ENCODE results near the gene TBCB. TPM values are rescaled to one million over a fixed set of nuclear protein-coding genes. Genes with fewer than 3 reads are reported as not detected.
A peak's percentile ranks its signal among the peaks of the same experiment; 100 is the strongest.
"Not testable (repeated sequence)": the region's sequence is repeated elsewhere in the genome, so short reads cannot be mapped to it uniquely, and the experiment has no call there.

Gene TBCB
- total and polyA plus RNA-seq, 2 donors (not counting 3 experiments of a cell fraction or from before 2014, with no cell fraction given), result 178 to 363 TPM

GRCh38 chr19:36128392-36128736, 13.1 kb downstream of the TBCB start:
- H3K4me3 ChIP-seq (replicated peaks in 1 of 3; ENCODE audit: insufficient read depth in 1 of 3, low read depth in 1 of 3, low read length in 3 of 3), result peak overlapping the region; percentile 23 to 55 (median 31)
- H3K27me3 ChIP-seq (ENCODE audit: control insufficient read depth in 2 of 2, insufficient read depth in 2 of 2, low read length in 2 of 2), result no peaks in the 10 kb centered on the region
- H3K9ac ChIP-seq (replicated peaks; ENCODE audit: extremely low read depth, insufficient read depth, low read length), result peak overlapping the region; percentile 57
- H3K4me2 ChIP-seq (ENCODE audit: insufficient read depth, low read length), result peak overlapping the region; percentile 63
- dilution Hi-C loops (cut with MboI; ENCODE audit: extremely low pct_ligation_motif_present, low sequenced_read_pairs) (no loop called here), intact Hi-C loops (cut with micrococcal nuclease) (loop anchor here (1.0 to 5.0 kb wide), 4 partner anchors 12 to 644 kb away; partner anchors contain the start of genes CAPNS1, COX7A1 and ZNF850)
- H3K79me2 ChIP-seq (ENCODE audit: control insufficient read depth, insufficient read depth, low read length), result no peaks in the 10 kb centered on the region
- no peaks in the 10 kb centered on the region for H3K9me1 ChIP-seq (replicated peaks; ENCODE audit: control insufficient read depth, extremely low read depth, insufficient read depth, low read length)
- peak overlapping the region; percentile 62 for H3K27ac ChIP-seq (ENCODE audit: insufficient read depth, low read depth, low read length)
- H3K9me3 ChIP-seq (replicated peaks; ENCODE audit: control insufficient read depth, insufficient read depth, low read length), result no peaks in the 10 kb centered on the region
- CTCF ChIA-PET, result interaction anchor here (0.6 to 4.8 kb wide), 21 partner anchors 8 to 119 kb away, joined by 3 to 126 read pairs (median 6); partner anchors contain the start of genes CAPNS1, COX7A1, POLR2I and SYNE4
- peak overlapping the region; percentile 37 for H2AFZ ChIP-seq (ENCODE audit: low read depth, low read length)
- peaks cover 4 to 6% of the 10 kb centered on the region in 2 experiments for H3K36me3 ChIP-seq (ENCODE audit: control insufficient read depth in 2 of 2, extremely low read depth in 1 of 2, insufficient read depth in 2 of 2, low read length in 2 of 2)
- POLR2A ChIA-PET, result interaction anchor here (0.9 to 2.1 kb wide), 7 partner anchors 9 to 87 kb away, joined by 3 to 10 read pairs (median 3); partner anchors contain the start of genes CAPNS1, POLR2I, TBCB and ZNF146
- DNase-seq (ENCODE audit: low read depth, low spot score) (no peak), FAIRE-seq (no peak)
- peaks cover 11% of the 10 kb centered on the region for H3K4me1 ChIP-seq (ENCODE audit: control insufficient read depth, extremely low read depth, insufficient read depth, low read length)
- BruUV-seq (replicated peaks), result no TSS peak
- no peak for TF ChIP-seq MYC (IDR thresholded peaks at IDR 0.05; ENCODE audit: low read depth, low read length)
- TF ChIP-seq MAX (IDR thresholded peaks at IDR 0.05; ENCODE audit: insufficient read depth, insufficient read length), result no peak
- no peak for TF ChIP-seq FOS (IDR thresholded peaks at IDR 0.05; ENCODE audit: borderline replicate concordance, insufficient read depth, low read length)
- no peaks in the 10 kb centered on the region for H4K20me1 ChIP-seq (replicated peaks; ENCODE audit: control insufficient read depth, extremely low read depth, insufficient read depth, low read length)

- H2AFZ ChIP-seq (ENCODE audit: low read depth, low read length); H3K79me2 ChIP-seq (ENCODE audit: control insufficient read depth, insufficient read depth, low read length); H3K27ac ChIP-seq (ENCODE audit: insufficient read depth, low read depth, low read length); intact Hi-C loops (cut with micrococcal nuclease); H3K4me3 ChIP-seq (replicated peaks in 1 of 3; ENCODE audit: insufficient read depth in 1 of 3, low read depth in 1 of 3, low read length in 3 of 3); H3K27me3 ChIP-seq (ENCODE audit: control insufficient read depth in 2 of 2, insufficient read depth in 2 of 2, low read length in 2 of 2); H4K20me1 ChIP-seq (replicated peaks; ENCODE audit: control insufficient read depth, extremely low read depth, insufficient read depth, low read length); BruUV-seq (replicated peaks); H3K9me3 ChIP-seq (replicated peaks; ENCODE audit: control insufficient read depth, insufficient read depth, low read length); H3K36me3 ChIP-seq (ENCODE audit: control insufficient read depth in 2 of 2, extremely low read depth in 1 of 2, insufficient read depth in 2 of 2, low read length in 2 of 2); H3K9me1 ChIP-seq (replicated peaks; ENCODE audit: control insufficient read depth, extremely low read depth, insufficient read depth, low read length); dilution Hi-C loops (cut with MboI; ENCODE audit: extremely low pct_ligation_motif_present, low sequenced_read_pairs); DNase-seq (ENCODE audit: low read depth, low spot score); FAIRE-seq; H3K4me2 ChIP-seq (ENCODE audit: insufficient read depth, low read length); POLR2A ChIA-PET; H3K9ac ChIP-seq (replicated peaks; ENCODE audit: extremely low read depth, insufficient read depth, low read length): not testable (repeated sequence)
- CTCF ChIA-PET, result interaction anchor here (0.7 to 1.6 kb wide), 2 partner anchors 71 to 339 kb away, joined by 4 read pairs; no protein-coding TSS in a partner anchor
- peaks cover 11% of the 10 kb centered on the region for H3K4me1 ChIP-seq (ENCODE audit: control insufficient read depth, extremely low read depth, insufficient read depth, low read length)
Measured at GRCh38 chr19:36131221-36131620, 16.0 kb downstream of the TBCB start.

- BruUV-seq (replicated peaks); POLR2A ChIA-PET; H3K4me2 ChIP-seq (ENCODE audit: insufficient read depth, low read length); H3K9ac ChIP-seq (replicated peaks; ENCODE audit: extremely low read depth, insufficient read depth, low read length); H4K20me1 ChIP-seq (replicated peaks; ENCODE audit: control insufficient read depth, extremely low read depth, insufficient read depth, low read length); dilution Hi-C loops (cut with MboI; ENCODE audit: extremely low pct_ligation_motif_present, low sequenced_read_pairs); H3K4me3 ChIP-seq (replicated peaks in 1 of 3; ENCODE audit: insufficient read depth in 1 of 3, low read depth in 1 of 3, low read length in 3 of 3); H3K27me3 ChIP-seq (ENCODE audit: control insufficient read depth in 2 of 2, insufficient read depth in 2 of 2, low read length in 2 of 2); H3K36me3 ChIP-seq (ENCODE audit: control insufficient read depth in 2 of 2, extremely low read depth in 1 of 2, insufficient read depth in 2 of 2, low read length in 2 of 2); H3K9me1 ChIP-seq (replicated peaks; ENCODE audit: control insufficient read depth, extremely low read depth, insufficient read depth, low read length); H3K79me2 ChIP-seq (ENCODE audit: control insufficient read depth, insufficient read depth, low read length); CTCF ChIA-PET; FAIRE-seq; intact Hi-C loops (cut with micrococcal nuclease); H3K27ac ChIP-seq (ENCODE audit: insufficient read depth, low read depth, low read length); H3K9me3 ChIP-seq (replicated peaks; ENCODE audit: control insufficient read depth, insufficient read depth, low read length); H2AFZ ChIP-seq (ENCODE audit: low read depth, low read length); DNase-seq (ENCODE audit: low read depth, low spot score): not testable (repeated sequence)
- peaks cover 18% of the 10 kb centered on the region for H3K4me1 ChIP-seq (ENCODE audit: control insufficient read depth, extremely low read depth, insufficient read depth, low read length)
Measured at GRCh38 chr19:36134867-36135266, 19.6 kb downstream of the TBCB start.

Data from endothelial cell of umbilical vein (primary cell).